PC-9 (cell line): ENCODE results near the gene VPS16.
"Not testable (repeated sequence)": the region's sequence is repeated elsewhere in the genome, so short reads cannot be mapped to it uniquely, and the experiment has no call there.

Source experiments
- EZH2 ChIP-seq: fragments of 200-600 bp; sonication (generic); IDR thresholded peaks from 2 replicates; pipeline ENCODE4 v1.8.0; 2017; ENCODE audit warnings: antibody characterized with exemption, low read depth
- TF ChIP-seq, protein P1 (sequence below): fragments of 200-600 bp; sonication (generic); conservative IDR thresholded peaks from 2 replicates; pipeline ENCODE4 v1.6.1; 2017; ENCODE audit warnings: mixed run types, antibody characterized with exemption, mild to moderate bottlenecking, moderate library complexity

DNA sequence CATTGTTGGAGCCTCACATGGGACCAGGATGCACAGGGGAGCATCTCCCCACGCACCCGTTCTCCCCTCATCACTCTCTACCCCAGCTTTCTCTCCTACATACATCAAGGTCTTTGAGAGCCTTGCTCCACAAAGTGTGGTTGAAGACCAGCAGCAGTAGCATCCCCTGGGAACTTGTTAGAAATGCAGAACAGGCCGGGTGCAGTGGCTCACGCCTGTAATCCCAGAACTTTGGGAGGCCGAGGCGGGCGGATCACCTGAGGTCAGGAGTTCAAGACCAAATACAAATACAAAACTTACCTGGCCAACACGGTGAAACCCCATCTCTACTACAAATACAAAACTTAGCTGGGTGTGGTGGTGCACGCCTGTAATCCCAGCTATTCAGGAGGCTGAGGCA is 32.6 kb upstream of the VPS16 start:
- TF ChIP-seq, protein P1, sequence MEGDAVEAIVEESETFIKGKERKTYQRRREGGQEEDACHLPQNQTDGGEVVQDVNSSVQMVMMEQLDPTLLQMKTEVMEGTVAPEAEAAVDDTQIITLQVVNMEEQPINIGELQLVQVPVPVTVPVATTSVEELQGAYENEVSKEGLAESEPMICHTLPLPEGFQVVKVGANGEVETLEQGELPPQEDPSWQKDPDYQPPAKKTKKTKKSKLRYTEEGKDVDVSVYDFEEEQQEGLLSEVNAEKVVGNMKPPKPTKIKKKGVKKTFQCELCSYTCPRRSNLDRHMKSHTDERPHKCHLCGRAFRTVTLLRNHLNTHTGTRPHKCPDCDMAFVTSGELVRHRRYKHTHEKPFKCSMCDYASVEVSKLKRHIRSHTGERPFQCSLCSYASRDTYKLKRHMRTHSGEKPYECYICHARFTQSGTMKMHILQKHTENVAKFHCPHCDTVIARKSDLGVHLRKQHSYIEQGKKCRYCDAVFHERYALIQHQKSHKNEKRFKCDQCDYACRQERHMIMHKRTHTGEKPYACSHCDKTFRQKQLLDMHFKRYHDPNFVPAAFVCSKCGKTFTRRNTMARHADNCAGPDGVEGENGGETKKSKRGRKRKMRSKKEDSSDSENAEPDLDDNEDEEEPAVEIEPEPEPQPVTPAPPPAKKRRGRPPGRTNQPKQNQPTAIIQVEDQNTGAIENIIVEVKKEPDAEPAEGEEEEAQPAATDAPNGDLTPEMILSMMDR = not testable (repeated sequence)
- TF ChIP-seq EZH2 = not testable (repeated sequence)
